NCI-H526 treated with DMSO at 0.1 percent for 48 hours (cell line): Measurements from ENCODE around the gene PSMB7.

Source experiments
- DNase-seq: peaks from one replicate; lab custom pipeline; 2025; lab: John Stamatoyannopoulos, UW

Gene PSMB7

GRCh38 chr9:124326378-124326777 is 88.9 kb downstream of the PSMB7 start:
- DNase-seq: no peak

GRCh38 chr9:124325816-124326215 is 89.4 kb downstream of the PSMB7 start:
- DNase-seq: no peak

- DNase-seq: no peak
These were observed 91.3 kb downstream of the PSMB7 start for GRCh38 chr9:124323904-124324303.

GRCh38 chr9:124322618-124323432 is 92.4 kb downstream of the PSMB7 start:
- no peak for DNase-seq

- no peak for DNase-seq
These were observed 93.3 kb downstream of the PSMB7 start for GRCh38 chr9:124321935-124322334.

- no peak for DNase-seq
These were observed 93.8 kb downstream of the PSMB7 start for GRCh38 chr9:124321416-124321815.

GRCh38 chr9:124320062-124320973 is 94.9 kb downstream of the PSMB7 start:
- peak; percentile 3 for DNase-seq

GRCh38 chr9:124315882-124316281 is 99.4 kb downstream of the PSMB7 start:
- no peak for DNase-seq

- no peak for DNase-seq
These were observed 101.3 kb downstream of the PSMB7 start for GRCh38 chr9:124313940-124314339.

- DNase-seq: no peak
These were observed 102.7 kb downstream of the PSMB7 start for GRCh38 chr9:124312290-124313265.

GRCh38 chr9:124311283-124311682 is 104.0 kb downstream of the PSMB7 start:
- no peak for DNase-seq

GRCh38 chr9:124309667-124310084 is 105.6 kb downstream of the PSMB7 start:
- no peak for DNase-seq

- no peak for DNase-seq
These were observed 106.4 kb downstream of the PSMB7 start for GRCh38 chr9:124308606-124309491.

- no peak for DNase-seq
These were observed 107.7 kb downstream of the PSMB7 start for GRCh38 chr9:124307379-124308030.

- no peak for DNase-seq
These were observed 109.0 kb downstream of the PSMB7 start for GRCh38 chr9:124306098-124306735.

- no peak for DNase-seq
These were observed 111.0 kb downstream of the PSMB7 start for GRCh38 chr9:124304285-124304684.

- DNase-seq: no peak
These were observed 111.5 kb downstream of the PSMB7 start for GRCh38 chr9:124303762-124304161.
